PC-9 (cell line): ENCODE data around the gene F2RL1. TPM values are rescaled to one million over a fixed set of nuclear protein-coding genes. Genes with fewer than 3 reads are reported as not detected.

Source experiments
- BruUV-seq: library from RNA; stranded (reverse); fragments of 400-500 nt; replicated peaks from 2 replicates; lab custom pipeline; 2021; lab: Mats Ljungman, UMichigan
- CTCF ChIA-PET: fragments of 300-600 bp; sonication (Branson Sonifier 250); formaldehyde crosslinking; loops from one replicate; lab custom pipeline; 2022; ENCODE audit warnings: antibody characterized with exemption; lab: Charles Lee
- POLR2A ChIA-PET: fragments of 300-600 bp; sonication (Branson Sonifier 250); formaldehyde crosslinking; loops from one replicate; lab custom pipeline; 2022; ENCODE audit warnings: antibody characterized with exemption; ENCODE audit not compliant: unreplicated experiment; lab: Charles Lee
- DNase-seq, 2 experiments: peaks; one replicate each; pipeline versions ENCODE4 v3.0.0 to v3.0.0-alpha.2; 2015 to 2022; ENCODE audit warnings: mixed read lengths in 1 of 2
- H2AFZ ChIP-seq: fragments of 200-600 bp; sonication (generic); 2 replicates; pipeline ENCODE4 v1.8.1; 2017; ENCODE audit warnings: antibody characterized with exemption
- H3F3A ChIP-seq: fragments of 200-600 bp; sonication (generic); 2 replicates; pipeline ENCODE4 v1.8.1; 2017; ENCODE audit warnings: antibody characterized with exemption, mild to moderate bottlenecking, low read depth; ENCODE audit not compliant: insufficient read depth
- H3K27ac ChIP-seq: fragments of 200-600 bp; sonication (generic); 2 replicates; pipeline ENCODE4 v1.6.1; 2016; ENCODE audit warnings: mixed run types
- H3K27me3 ChIP-seq: fragments of 200-600 bp; sonication (generic); 2 replicates; pipeline ENCODE4 v1.6.1; 2016; ENCODE audit warnings: low read depth, mixed run types; ENCODE audit not compliant: insufficient read depth
- H3K36me3 ChIP-seq: fragments of 200-600 bp; sonication (generic); 2 replicates; pipeline ENCODE4 v1.6.1; 2016; ENCODE audit warnings: low read depth, mixed run types
- H3K4me1 ChIP-seq: fragments of 200-600 bp; sonication (generic); replicated peaks from 2 replicates; pipeline ENCODE4 v1.6.1; 2016; ENCODE audit warnings: mixed run types; ENCODE audit not compliant: insufficient read depth
- H3K4me2 ChIP-seq: fragments of 200-600 bp; sonication (generic); 2 replicates; pipeline ENCODE4 v1.6.1; 2017; ENCODE audit warnings: mixed run types
- H3K4me3 ChIP-seq: fragments of 200-600 bp; sonication (generic); 2 replicates; pipeline ENCODE4 v1.6.1; 2016; ENCODE audit warnings: mixed run types
- H3K79me2 ChIP-seq: fragments of 200-600 bp; sonication (generic); 2 replicates; pipeline ENCODE4 v1.6.1; 2017; ENCODE audit warnings: low read depth, mixed run types
- H3K9me2 ChIP-seq: fragments of 200-600 bp; sonication (generic); 2 replicates; pipeline ENCODE4 v1.8.1; 2017; ENCODE audit warnings: mild to moderate bottlenecking; ENCODE audit not compliant: insufficient read depth
- H3K9me3 ChIP-seq: fragments of 200-600 bp; sonication (generic); 2 replicates; pipeline ENCODE4 v1.8.1; 2016; ENCODE audit warnings: low read depth; ENCODE audit not compliant: insufficient read depth
- H4K20me1 ChIP-seq: fragments of 200-600 bp; sonication (generic); 2 replicates; pipeline ENCODE4 v1.8.1; 2017; ENCODE audit not compliant: insufficient read depth
- CTCF ChIP-seq: fragments of 200-600 bp; sonication (generic); conservative IDR thresholded peaks from 2 replicates; pipeline ENCODE4 v1.6.1; 2017; ENCODE audit warnings: mixed run types, antibody characterized with exemption, mild to moderate bottlenecking, moderate library complexity
- EZH2 ChIP-seq: fragments of 200-600 bp; sonication (generic); IDR thresholded peaks from 2 replicates; pipeline ENCODE4 v1.8.0; 2017; ENCODE audit warnings: antibody characterized with exemption, low read depth
- intact Hi-C: fragments of 100-400 bp; cut with micrococcal nuclease; formaldehyde crosslinking; loops from one replicate; pipeline ENCODE4 v1.10.0; 2022; ENCODE audit not compliant: unreplicated experiment
- total RNA-seq: library from RNA; stranded (reverse); gene quantifications from 2 replicates; pipeline ENCODE4 v1.2.3, GENCODE V29; 2021

The F2RL1 gene
- total RNA-seq, 1 experiment from 2014 or later, result 34.5 TPM

GRCh38 chr5:76781775-76782174, 37.1 kb upstream of the F2RL1 start:
- Histone ChIP-seq H2AFZ (no peak overlapping the region), H3K4me1 (peaks cover 15% of the 10 kb centered on the region), H3K9me3 (no peaks in the 10 kb centered on the region), H3K9me2 (no peaks in the 10 kb centered on the region), H3K4me2 (no peak overlapping the region), H3K36me3 (no peaks in the 10 kb centered on the region), H3K27ac (no peak overlapping the region), H3K79me2 (no peaks in the 10 kb centered on the region), H3K4me3 (no peak overlapping the region), H3K27me3 (no peaks in the 10 kb centered on the region), H4K20me1 (no peaks in the 10 kb centered on the region), H3F3A (peaks cover 11% of the 10 kb centered on the region; the same call in 1 of the 2 replicates)
- ChIA-PET CTCF (no interaction called here), POLR2A (no interaction called here)
- BruUV-seq, result no TSS peak
- no peak for DNase-seq
- intact Hi-C loops, result no loop called here
- no peak for TF ChIP-seq EZH2
- no peak for TF ChIP-seq CTCF

DNA sequence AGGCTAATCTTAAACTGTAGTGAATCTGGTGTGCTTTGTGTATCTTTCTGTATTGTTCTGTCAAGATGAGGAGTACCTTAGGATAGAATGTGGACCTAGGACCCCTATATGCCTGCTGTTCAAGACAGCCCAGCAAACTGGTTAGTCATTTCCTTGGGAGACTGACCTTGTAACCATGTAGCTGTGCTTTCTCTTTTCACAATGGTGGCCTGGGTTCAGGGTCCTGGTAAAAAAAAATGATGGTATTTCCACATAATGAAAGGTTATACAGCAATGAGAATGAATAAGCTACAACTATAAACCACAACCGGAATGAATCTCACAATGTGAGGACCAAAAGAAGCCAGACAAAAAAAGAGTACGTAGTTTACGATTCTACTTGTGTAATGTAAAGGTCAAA, 36.4 kb upstream of the F2RL1 start:
- BruUV-seq, result no TSS peak
- no peaks in the 10 kb centered on the region for H3K79me2 ChIP-seq
- intact Hi-C loops, result no loop called here
- peaks cover 22% of the 10 kb centered on the region for H3K4me1 ChIP-seq
- ChIA-PET CTCF (no interaction called here), POLR2A (no interaction called here)
- TF ChIP-seq EZH2 (no peak), CTCF (no peak)
- no peak overlapping the region for H3K27ac ChIP-seq
- no peaks in the 10 kb centered on the region for H3K27me3 ChIP-seq
- no peak overlapping the region for H3K4me2 ChIP-seq
- no peaks in the 10 kb centered on the region for H3K9me3 ChIP-seq
- no peak overlapping the region for H2AFZ ChIP-seq
- peaks cover 16% of the 10 kb centered on the region; the same call in 1 of the 2 replicates for H3F3A ChIP-seq
- H3K4me3 ChIP-seq, result no peak overlapping the region
- no peaks in the 10 kb centered on the region for H3K36me3 ChIP-seq
- no peaks in the 10 kb centered on the region for H3K9me2 ChIP-seq
- no peak for DNase-seq
- H4K20me1 ChIP-seq, result no peaks in the 10 kb centered on the region

GRCh38 chr5:76787237-76787636, 31.6 kb upstream of the F2RL1 start:
- TF ChIP-seq CTCF (no peak), EZH2 (no peak)
- peaks cover 53% of the 10 kb centered on the region for H3F3A ChIP-seq
- BruUV-seq, result no TSS peak
- H3K9me3 ChIP-seq, result no peaks in the 10 kb centered on the region
- H4K20me1 ChIP-seq, result no peaks in the 10 kb centered on the region
- DNase-seq, result peak; percentile 61 to 81
- H3K79me2 ChIP-seq, result no peaks in the 10 kb centered on the region
- H3K27me3 ChIP-seq, result no peaks in the 10 kb centered on the region
- H3K4me2 ChIP-seq, result no peak overlapping the region
- no peaks in the 10 kb centered on the region for H3K9me2 ChIP-seq
- H3K27ac ChIP-seq, result no peak overlapping the region
- no peak overlapping the region for H3K4me3 ChIP-seq
- CTCF ChIA-PET, result interaction anchor here (0.6 kb wide), 1 partner anchor 12 kb away, joined by 4 read pairs; no protein-coding TSS in a partner anchor
- H3K36me3 ChIP-seq, result no peaks in the 10 kb centered on the region
- POLR2A ChIA-PET, result no interaction called here
- intact Hi-C loops, result no loop called here
- H3K4me1 ChIP-seq, result peaks cover 62% of the 10 kb centered on the region
- no peak overlapping the region for H2AFZ ChIP-seq
